HCT116 (cell line): ENCODE results near the gene RAC2. TPM values are rescaled to one million over a fixed set of nuclear protein-coding genes. Genes with fewer than 3 reads are reported as not detected.

Experiments
- ATAC-seq: fragments of 200-7000 bp; cut with Tn5 transposase; 2 replicates; pipeline ENCODE4 v1.9.1; 2020; ENCODE audit warnings: mild to moderate bottlenecking, moderate library complexity
- BruUV-seq: library from RNA; stranded (reverse); fragments of 400-500 nt; replicated peaks from 2 replicates; lab custom pipeline; 2021; lab: Mats Ljungman, UMichigan
- CTCF ChIA-PET: fragments of 300-600 bp; sonication (Branson Sonifier 250); formaldehyde crosslinking; loops from one replicate; lab custom pipeline; 2021; ENCODE audit warnings: antibody characterized with exemption; lab: Charles Lee
- POLR2A ChIA-PET: fragments of 300-600, 350-600 bp; sonication (Branson Sonifier 250); formaldehyde crosslinking; loops from one replicate; lab custom pipeline; 2021; ENCODE audit warnings: antibody characterized with exemption; lab: Charles Lee
- RAD21 ChIA-PET, 2 experiments: fragments of 300-600 bp; sonication (Branson Sonifier 250); formaldehyde crosslinking; loops; one replicate each; lab custom pipeline; 2023; ENCODE audit warnings: low total read pairs in 2 of 2; ENCODE audit not compliant: uncharacterized antibody in 2 of 2, unreplicated experiment in 2 of 2, low non-redundant PET in 1 of 2; lab: Charles Lee
- DNase-seq: peaks from one replicate; pipeline ENCODE4 v3.0.0-alpha.2; 2010; ENCODE audit warnings: low read depth, low spot score
- H2AFZ ChIP-seq: fragments of 200-600 bp; shearing (Covaris generic), sonication (generic); 2 replicates; pipeline ENCODE4 v1.6.1; 2017; ENCODE audit warnings: low read depth, mixed run types, mixed read lengths, antibody characterized with exemption, low read length; ENCODE audit not compliant: poor library complexity, severe bottlenecking
- H3K27ac ChIP-seq: 2 replicates; pipeline ENCODE4 v1.5.1; 2012; ENCODE audit warnings: low read depth, low read length
- H3K27me3 ChIP-seq: fragments of 200-600 bp; sonication (generic); 2 replicates; pipeline ENCODE4 v1.6.1; 2016; ENCODE audit warnings: mixed run types, low read length, mixed read lengths; ENCODE audit not compliant: insufficient read depth
- H3K36me3 ChIP-seq, 2 experiments: fragments of 200-500 bp in 1 of 2; fragments of 200-600 bp in 1 of 2; sonication (Bioruptor generic) in 1 of 2; sonication (generic) in 1 of 2; 2 replicates each; pipeline versions ENCODE4 v1.5.1 to v1.6.1; 2014 to 2016; ENCODE audit warnings: low read length in 2 of 2, inconsistent platforms in 1 of 2, mixed read lengths in 1 of 2, mixed run types in 1 of 2; ENCODE audit not compliant: insufficient read depth in 2 of 2, control insufficient read depth in 1 of 2
- H3K4me1 ChIP-seq, 2 experiments: fragments of 200-600 bp in 1 of 2; sonication (generic) in 1 of 2; 2 replicates each; pipeline versions ENCODE4 v1.5.1 to v1.6.1; 2012 to 2017; ENCODE audit warnings: low read length in 2 of 2, inconsistent platforms in 1 of 2, mild to moderate bottlenecking in 1 of 2, mixed read lengths in 1 of 2, mixed run types in 1 of 2, moderate library complexity in 1 of 2; ENCODE audit not compliant: insufficient read depth in 2 of 2, control insufficient read depth in 1 of 2
- H3K4me2 ChIP-seq: fragments of 200-600 bp; sonication (generic); 2 replicates; pipeline ENCODE4 v1.6.1; 2017; ENCODE audit warnings: mixed run types, low read length, mixed read lengths
- H3K4me3 ChIP-seq, 2 experiments: fragments of 200-600 bp in 1 of 2; sonication (generic) in 1 of 2; replicated peaks in 1 of 2; 2 replicates each; pipeline ENCODE4 v1.5.1; 2011 to 2016; ENCODE audit warnings: low read length in 2 of 2, control low read depth in 1 of 2, low read depth in 1 of 2, mild to moderate bottlenecking in 1 of 2, mixed read lengths in 1 of 2, mixed run types in 1 of 2
- H3K79me2 ChIP-seq: fragments of 200-600 bp; sonication (generic); 2 replicates; pipeline ENCODE4 v1.6.1; 2017; ENCODE audit warnings: mild to moderate bottlenecking, mixed run types, low read length, moderate library complexity, mixed read lengths; ENCODE audit not compliant: insufficient read depth
- H3K9ac ChIP-seq: fragments of 200-600 bp; sonication (generic); 2 replicates; pipeline ENCODE4 v1.6.1; 2016; ENCODE audit warnings: low read length, mixed read lengths
- H3K9me2 ChIP-seq: fragments of 200-600 bp; sonication (generic), shearing (Covaris generic); 2 replicates; pipeline ENCODE4 v1.6.1; 2017; ENCODE audit warnings: mixed run types, mild to moderate bottlenecking, moderate library complexity; ENCODE audit not compliant: insufficient read depth
- H3K9me3 ChIP-seq, 2 experiments: fragments of 200-500 bp in 1 of 2; fragments of 200-600 bp in 1 of 2; sonication (Bioruptor generic) in 1 of 2; sonication (generic) in 1 of 2; 2 replicates each; pipeline ENCODE4 v1.6.1; 2014 to 2017; ENCODE audit warnings: low read length in 2 of 2, mixed read lengths in 2 of 2, inconsistent platforms in 1 of 2, low read depth in 1 of 2, mild to moderate bottlenecking in 1 of 2, mixed run types in 1 of 2, moderate library complexity in 1 of 2; ENCODE audit not compliant: control insufficient read depth in 1 of 2, insufficient read depth in 1 of 2
- H4K20me1 ChIP-seq: fragments of 200-600 bp; sonication (generic), shearing (Covaris generic); 2 replicates; pipeline ENCODE4 v1.6.1; 2017; ENCODE audit warnings: mixed run types, mild to moderate bottlenecking, moderate library complexity; ENCODE audit not compliant: insufficient read depth
- CBX3 ChIP-seq: IDR thresholded peaks from 2 replicates; pipeline ENCODE4 v1.6.1; 2012; ENCODE audit warnings: low read depth
- EGR1 ChIP-seq: IDR thresholded peaks from 2 replicates; pipeline ENCODE4 v1.6.1; 2012; ENCODE audit warnings: low read depth
- EZH2 ChIP-seq: fragments of 200-600 bp; sonication (generic); IDR thresholded peaks from 2 replicates; pipeline ENCODE4 v1.6.1; 2017; ENCODE audit warnings: antibody characterized with exemption, mixed run types
- EZH2phosphoT487 ChIP-seq: fragments of 200-600 bp; IDR thresholded peaks from 2 replicates; pipeline ENCODE4 v1.6.1; 2018; ENCODE audit warnings: antibody characterized with exemption, borderline replicate concordance
- FOSL1 ChIP-seq: IDR thresholded peaks from 2 replicates; pipeline ENCODE4 v1.6.1; 2012; ENCODE audit warnings: low read depth
- JUND ChIP-seq: IDR thresholded peaks from 2 replicates; pipeline ENCODE4 v1.6.1; 2012
- POLR2A ChIP-seq: IDR thresholded peaks from 2 replicates; pipeline ENCODE4 v1.7.0; 2011; ENCODE audit warnings: borderline replicate concordance; ENCODE audit not compliant: insufficient read depth, insufficient read length; ENCODE audit errors: extremely low read depth
- RAD21 ChIP-seq: IDR thresholded peaks from 2 replicates; pipeline ENCODE4 v1.6.1; 2012; ENCODE audit warnings: low read depth, mild to moderate bottlenecking
- SIN3A ChIP-seq: IDR thresholded peaks from 2 replicates; pipeline ENCODE4 v1.6.1; 2012; ENCODE audit warnings: low read depth
- SP1 ChIP-seq: IDR thresholded peaks from 2 replicates; pipeline ENCODE4 v1.6.1; 2012; ENCODE audit warnings: low read depth
- SRF ChIP-seq: IDR thresholded peaks from 2 replicates; pipeline ENCODE4 v1.6.1; 2012; ENCODE audit warnings: low read depth
- TCF7L2 ChIP-seq: IDR thresholded peaks from 2 replicates; pipeline ENCODE4 v1.7.0; 2011; ENCODE audit warnings: borderline replicate concordance, inconsistent platforms; ENCODE audit not compliant: insufficient read depth, insufficient read length; ENCODE audit errors: extremely low read depth
- ZFX ChIP-seq: fragments of 450-650 bp; IDR thresholded peaks from 2 replicates; pipeline ENCODE4 v1.6.1; 2017
- intact Hi-C: fragments of 100-400 bp; cut with micrococcal nuclease; formaldehyde crosslinking; loops from 2 replicates; pipeline ENCODE4 v1.10.0; 2022
- total RNA-seq: library from RNA; stranded (reverse); gene quantifications from one replicate; pipeline ENCODE4 v1.2.1, GENCODE V29; 2021; ENCODE audit not compliant: unreplicated experiment
- TF ChIP-seq, protein P1 (sequence below): IDR thresholded peaks from 2 replicates; pipeline ENCODE4 v1.6.1; 2011; ENCODE audit warnings: mild to moderate bottlenecking, low read length, moderate library complexity; ENCODE audit not compliant: insufficient replicate concordance; ENCODE audit errors: extremely low read depth
- TF ChIP-seq, protein P2 (sequence below): IDR thresholded peaks from 2 replicates; pipeline ENCODE4 v1.6.1; 2012
- TF ChIP-seq, protein P3 (sequence below), 3 experiments: fragments of 200-600 bp in 1 of 3; sonication (generic) in 1 of 3; IDR thresholded peaks in 2 of 3; conservative IDR thresholded peaks in 1 of 3; 2 replicates each; pipeline ENCODE4 v1.5.1; 2012 to 2017; ENCODE audit warnings: low read depth in 2 of 3, low read length in 2 of 3, antibody characterized with exemption in 1 of 3, borderline replicate concordance in 1 of 3, control low read depth in 1 of 3, mild to moderate bottlenecking in 1 of 3, mixed read lengths in 1 of 3, mixed run types in 1 of 3, moderate library complexity in 1 of 3; ENCODE audit not compliant: insufficient read depth in 1 of 3
- TF ChIP-seq, protein P4 (sequence below): IDR thresholded peaks from 2 replicates; pipeline ENCODE4 v1.6.1; 2012

The RAC2 gene
- total RNA-seq, 1 experiment from 2014 or later = 62.0 TPM

GRCh38 chr22:37277384-37277783 lies 33.3 kb upstream of the RAC2 start:
- Histone ChIP-seq H2AFZ (peak overlapping the region; percentile 5), H3K9me3 (peaks cover 0 to 5% of the 10 kb centered on the region in 2 experiments; a peak in 1 of 4 replicates), H3K36me3 (no peaks in the 10 kb centered on the region), H3K4me3 (no peak overlapping the region), H4K20me1 (no peaks in the 10 kb centered on the region)
- ChIA-PET POLR2A (no interaction called here), RAD21 (no interaction called here)
- intact Hi-C loops = no loop called here
- no peak for ATAC-seq
- no peak for TF ChIP-seq EGR1
- no peak for TF ChIP-seq JUND
- no peak for TF ChIP-seq ZFX
- TF ChIP-seq, protein P1, sequence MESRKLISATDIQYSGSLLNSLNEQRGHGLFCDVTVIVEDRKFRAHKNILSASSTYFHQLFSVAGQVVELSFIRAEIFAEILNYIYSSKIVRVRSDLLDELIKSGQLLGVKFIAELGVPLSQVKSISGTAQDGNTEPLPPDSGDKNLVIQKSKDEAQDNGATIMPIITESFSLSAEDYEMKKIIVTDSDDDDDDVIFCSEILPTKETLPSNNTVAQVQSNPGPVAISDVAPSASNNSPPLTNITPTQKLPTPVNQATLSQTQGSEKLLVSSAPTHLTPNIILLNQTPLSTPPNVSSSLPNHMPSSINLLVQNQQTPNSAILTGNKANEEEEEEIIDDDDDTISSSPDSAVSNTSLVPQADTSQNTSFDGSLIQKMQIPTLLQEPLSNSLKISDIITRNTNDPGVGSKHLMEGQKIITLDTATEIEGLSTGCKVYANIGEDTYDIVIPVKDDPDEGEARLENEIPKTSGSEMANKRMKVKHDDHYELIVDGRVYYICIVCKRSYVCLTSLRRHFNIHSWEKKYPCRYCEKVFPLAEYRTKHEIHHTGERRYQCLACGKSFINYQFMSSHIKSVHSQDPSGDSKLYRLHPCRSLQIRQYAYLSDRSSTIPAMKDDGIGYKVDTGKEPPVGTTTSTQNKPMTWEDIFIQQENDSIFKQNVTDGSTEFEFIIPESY = no peak
- no peak for TF ChIP-seq SRF
- TF ChIP-seq, all 23 proteins: peak for 0
- CTCF ChIA-PET = interaction anchor here (1.3 kb wide), 1 partner anchor 18 kb away, joined by 3 read pairs; no protein-coding TSS in a partner anchor
- Histone ChIP-seq H3K4me2 (peak overlapping the region; percentile 17; the same call in 1 of the 2 replicates), H3K4me1 (peaks cover 26 to 65% of the 10 kb centered on the region in 2 experiments), H3K27me3 (no peaks in the 10 kb centered on the region), H3K79me2 (no peaks in the 10 kb centered on the region), H3K9me2 (no peaks in the 10 kb centered on the region), H3K9ac (no peak overlapping the region; the same call in 1 of the 2 replicates), H3K27ac (no peak overlapping the region)
- no TSS peak for BruUV-seq
- DNase-seq = no peak

- intact Hi-C loops = no loop called here
- peak overlapping the region; percentile 5 for H2AFZ ChIP-seq
- H3K27me3 ChIP-seq = no peaks in the 10 kb centered on the region
- H3K27ac ChIP-seq = no peak overlapping the region
- RAD21 ChIA-PET = no interaction called here
- no peaks in the 10 kb centered on the region for H3K79me2 ChIP-seq
- no peaks in the 10 kb centered on the region for H4K20me1 ChIP-seq
- POLR2A ChIA-PET = no interaction called here
- ATAC-seq (peak; percentile 75), DNase-seq (no peak)
- H3K4me2 ChIP-seq = peak overlapping the region; percentile 17; the same call in 1 of the 2 replicates
- H3K36me3 ChIP-seq = no peaks in the 10 kb centered on the region
- no peak overlapping the region for H3K9ac ChIP-seq
- TF ChIP-seq RAD21 (no peak), EZH2phosphoT487 (no peak), TCF7L2 (no peak), POLR2A (no peak), EZH2 (no peak), FOSL1 (no peak), SRF (no peak), SP1 (peak; percentile 38; the same call in 1 of the 2 replicates), SIN3A (no peak), CBX3 (0 out of 2 replicates have a peak, but pooled peaks have one; percentile 12)
- TF ChIP-seq, protein P2, sequence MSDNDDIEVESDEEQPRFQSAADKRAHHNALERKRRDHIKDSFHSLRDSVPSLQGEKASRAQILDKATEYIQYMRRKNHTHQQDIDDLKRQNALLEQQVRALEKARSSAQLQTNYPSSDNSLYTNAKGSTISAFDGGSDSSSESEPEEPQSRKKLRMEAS = peak; percentile 84
- TF ChIP-seq, protein P3, sequence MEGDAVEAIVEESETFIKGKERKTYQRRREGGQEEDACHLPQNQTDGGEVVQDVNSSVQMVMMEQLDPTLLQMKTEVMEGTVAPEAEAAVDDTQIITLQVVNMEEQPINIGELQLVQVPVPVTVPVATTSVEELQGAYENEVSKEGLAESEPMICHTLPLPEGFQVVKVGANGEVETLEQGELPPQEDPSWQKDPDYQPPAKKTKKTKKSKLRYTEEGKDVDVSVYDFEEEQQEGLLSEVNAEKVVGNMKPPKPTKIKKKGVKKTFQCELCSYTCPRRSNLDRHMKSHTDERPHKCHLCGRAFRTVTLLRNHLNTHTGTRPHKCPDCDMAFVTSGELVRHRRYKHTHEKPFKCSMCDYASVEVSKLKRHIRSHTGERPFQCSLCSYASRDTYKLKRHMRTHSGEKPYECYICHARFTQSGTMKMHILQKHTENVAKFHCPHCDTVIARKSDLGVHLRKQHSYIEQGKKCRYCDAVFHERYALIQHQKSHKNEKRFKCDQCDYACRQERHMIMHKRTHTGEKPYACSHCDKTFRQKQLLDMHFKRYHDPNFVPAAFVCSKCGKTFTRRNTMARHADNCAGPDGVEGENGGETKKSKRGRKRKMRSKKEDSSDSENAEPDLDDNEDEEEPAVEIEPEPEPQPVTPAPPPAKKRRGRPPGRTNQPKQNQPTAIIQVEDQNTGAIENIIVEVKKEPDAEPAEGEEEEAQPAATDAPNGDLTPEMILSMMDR (IDR thresholded peaks at IDR 0.05 in 2 of 3, conservative IDR thresholded peaks at IDR 0.05 in 1 of 3; ENCODE audit: borderline replicate concordance in 1 of 3, insufficient read depth in 1 of 3, low read depth in 2 of 3, low read length in 2 of 3) = no peak
- TF ChIP-seq, protein P4, sequence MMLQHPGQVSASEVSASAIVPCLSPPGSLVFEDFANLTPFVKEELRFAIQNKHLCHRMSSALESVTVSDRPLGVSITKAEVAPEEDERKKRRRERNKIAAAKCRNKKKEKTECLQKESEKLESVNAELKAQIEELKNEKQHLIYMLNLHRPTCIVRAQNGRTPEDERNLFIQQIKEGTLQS = no peak
- no TSS peak for BruUV-seq
- H3K4me3 ChIP-seq = no peak overlapping the region
- no peaks in the 10 kb centered on the region for H3K9me2 ChIP-seq
- H3K9me3 ChIP-seq = peaks cover 0 to 5% of the 10 kb centered on the region in 2 experiments; a peak in 1 of 4 replicates
- H3K4me1 ChIP-seq = peaks cover 27 to 65% of the 10 kb centered on the region in 2 experiments
- CTCF ChIA-PET = interaction anchor here (1.3 kb wide), 1 partner anchor 17 kb away, joined by 3 read pairs; no protein-coding TSS in a partner anchor
Observed at GRCh38 chr22:37276776-37277175, 32.7 kb upstream of the RAC2 start.
